GM18511 (cell line): ENCODE results near the gene RCE1.

Source experiments
- ATAC-seq: cut with Tn5 transposase; IDR thresholded peaks from one replicate; pipeline ENCODE4 v1.9.1; 2021; ENCODE audit warnings: mild to moderate bottlenecking, moderate library complexity; ENCODE audit not compliant: unreplicated experiment

Gene RCE1

GRCh38 chr11:66844496-66845142, 1.4 kb downstream of the RCE1 start:
- ATAC-seq = no peak

DNA sequence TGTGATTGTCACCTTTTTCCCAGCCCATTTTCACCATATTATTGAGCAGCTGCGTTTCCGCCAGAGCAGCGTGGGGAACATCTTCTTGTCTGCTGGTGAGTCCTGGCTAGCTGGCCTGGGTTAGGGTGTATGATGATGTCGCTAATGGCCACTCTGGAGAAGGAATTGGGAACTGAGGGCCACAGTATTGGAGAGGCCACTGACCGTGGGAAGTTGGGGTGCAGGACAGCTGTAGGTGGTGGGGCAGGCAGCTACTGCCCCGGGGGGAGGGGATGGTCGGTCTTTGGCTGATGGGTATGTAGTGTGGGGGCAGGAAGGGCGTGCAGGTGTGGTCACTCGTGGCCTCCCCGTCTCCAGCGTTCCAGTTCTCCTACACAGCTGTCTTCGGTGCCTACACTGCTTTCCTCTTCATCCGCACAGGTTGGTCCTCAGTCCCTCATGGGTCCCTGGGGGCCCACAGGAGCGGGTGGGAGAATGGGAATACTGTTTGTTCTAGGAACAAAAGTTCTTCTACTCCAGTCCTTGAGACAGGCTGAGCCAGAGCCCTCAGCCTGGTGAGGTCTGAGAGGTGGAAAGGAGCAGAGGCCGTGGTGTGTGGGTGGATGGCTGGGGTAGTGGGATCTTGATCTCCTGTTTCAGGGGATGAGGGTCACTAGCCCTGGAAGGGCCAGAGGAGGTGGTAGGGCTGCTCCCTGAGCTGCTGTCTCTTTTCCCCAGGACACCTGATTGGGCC, 2.1 kb downstream of the RCE1 start:
- ATAC-seq = no peak

DNA sequence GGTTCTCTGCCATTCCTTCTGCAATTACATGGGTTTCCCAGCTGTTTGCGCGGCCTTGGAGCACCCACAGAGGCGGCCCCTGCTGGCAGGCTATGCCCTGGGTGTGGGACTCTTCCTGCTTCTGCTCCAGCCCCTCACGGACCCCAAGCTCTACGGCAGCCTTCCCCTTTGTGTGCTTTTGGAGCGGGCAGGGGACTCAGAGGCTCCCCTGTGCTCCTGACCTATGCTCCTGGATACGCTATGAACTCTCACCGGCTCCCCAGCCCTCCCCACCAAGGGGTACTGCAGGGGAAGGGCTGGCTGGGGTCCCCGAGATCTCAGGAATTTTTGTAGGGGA, 2.6 kb downstream of the RCE1 start:
- ATAC-seq = no peak

DNA sequence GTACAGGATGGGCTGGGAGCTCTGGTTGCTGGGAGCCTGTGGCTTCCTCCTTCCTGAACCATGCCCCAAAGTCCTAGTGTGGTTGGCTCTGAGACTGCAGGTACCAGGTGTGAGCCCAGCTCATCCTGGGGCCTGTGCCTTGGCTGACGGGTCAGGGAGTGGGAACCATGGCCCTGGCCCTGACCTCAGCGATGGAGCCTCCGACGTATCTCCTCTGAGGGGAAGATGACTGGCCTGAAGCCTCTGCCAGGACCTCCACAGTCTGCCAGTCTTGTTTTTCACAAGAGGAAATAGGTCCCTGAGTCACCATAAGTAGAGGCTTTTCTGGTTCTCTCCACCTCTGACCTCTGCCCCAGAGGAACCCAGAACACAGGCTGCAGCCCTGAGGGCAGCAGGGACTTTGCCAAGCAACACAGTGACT, 3.4 kb downstream of the RCE1 start:
- no peak for ATAC-seq

GRCh38 chr11:66847461-66848232, 4.4 kb downstream of the RCE1 start:
- ATAC-seq = no peak

DNA sequence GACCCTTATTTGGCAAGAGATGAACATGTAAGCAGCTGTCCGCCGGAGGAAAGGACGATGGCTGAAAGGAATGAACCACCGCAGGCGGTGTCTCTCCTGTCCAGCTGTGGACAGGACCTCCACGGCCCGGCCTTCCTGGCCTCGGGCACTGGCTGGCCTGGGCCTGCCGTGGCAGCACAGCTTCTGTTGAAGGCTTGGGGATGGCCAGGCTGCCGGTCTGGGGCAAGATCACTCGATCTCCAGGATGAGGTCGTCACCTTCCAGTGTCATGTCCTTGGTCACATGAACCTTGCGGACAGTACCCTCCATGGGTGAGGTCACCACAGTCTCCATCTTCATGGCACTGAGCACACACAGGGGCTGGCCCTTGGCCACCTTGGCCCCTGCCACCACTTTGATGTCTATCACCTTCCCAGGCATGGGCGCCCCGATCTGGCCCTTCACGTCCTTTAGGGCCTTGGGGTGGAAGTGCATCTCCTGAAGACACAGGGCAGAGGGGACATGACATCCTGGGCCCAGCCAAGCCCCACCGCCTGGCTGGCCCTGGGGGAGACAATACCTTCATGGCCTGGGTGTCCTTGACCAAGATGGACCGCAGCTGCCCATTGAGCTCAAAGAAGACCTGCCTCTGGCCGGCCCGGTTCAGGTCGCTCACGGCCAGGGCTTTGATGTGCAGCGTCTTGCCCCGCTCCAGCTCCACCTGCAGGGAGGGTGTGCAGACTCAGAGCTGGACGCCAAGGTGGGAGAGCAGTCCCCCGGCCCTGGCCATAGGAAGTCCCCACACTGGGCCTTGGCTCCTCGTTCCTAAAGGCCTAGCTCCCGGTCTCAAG, 5.6 kb downstream of the RCE1 start:
- ATAC-seq = no peak

DNA sequence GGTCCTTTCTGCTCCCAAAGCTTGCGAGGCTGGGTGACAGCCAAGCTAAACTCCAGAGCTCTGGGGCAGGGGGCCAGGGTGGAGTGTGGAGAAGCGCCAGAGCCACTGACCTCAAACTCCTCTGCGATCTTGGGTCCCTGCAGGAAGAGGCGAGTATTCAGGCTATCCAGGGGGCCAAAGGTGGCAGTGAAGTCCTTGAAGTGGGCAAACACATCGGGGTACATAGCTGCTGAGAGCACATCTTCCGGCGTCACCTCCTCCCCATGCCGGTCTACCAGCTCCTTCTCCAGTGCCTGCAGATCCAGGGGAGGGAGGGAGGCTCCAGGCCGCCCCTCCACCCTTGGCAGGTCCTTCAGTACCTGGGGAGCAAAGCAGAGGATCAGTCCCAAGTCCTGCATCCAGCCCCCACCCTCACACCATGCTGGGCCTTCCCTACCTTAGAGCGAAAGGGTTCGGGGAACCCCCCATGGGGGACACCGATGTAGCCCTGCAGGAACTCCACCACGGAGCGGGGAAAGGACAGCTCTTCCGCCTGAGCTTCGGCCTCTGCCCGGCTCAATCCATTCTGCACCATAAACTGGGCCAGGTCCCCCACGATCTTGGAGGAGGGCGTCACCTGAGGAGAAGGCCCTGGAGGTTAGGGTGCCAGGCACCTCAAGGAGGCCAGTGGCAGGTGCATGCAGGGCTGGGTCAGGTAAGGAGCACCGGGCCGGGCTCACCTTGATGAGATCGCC, 6.4 kb downstream of the RCE1 start:
- ATAC-seq = no peak

- ATAC-seq = no peak
Measured at GRCh38 chr11:66850235-66850587, 7.0 kb downstream of the RCE1 start.

DNA sequence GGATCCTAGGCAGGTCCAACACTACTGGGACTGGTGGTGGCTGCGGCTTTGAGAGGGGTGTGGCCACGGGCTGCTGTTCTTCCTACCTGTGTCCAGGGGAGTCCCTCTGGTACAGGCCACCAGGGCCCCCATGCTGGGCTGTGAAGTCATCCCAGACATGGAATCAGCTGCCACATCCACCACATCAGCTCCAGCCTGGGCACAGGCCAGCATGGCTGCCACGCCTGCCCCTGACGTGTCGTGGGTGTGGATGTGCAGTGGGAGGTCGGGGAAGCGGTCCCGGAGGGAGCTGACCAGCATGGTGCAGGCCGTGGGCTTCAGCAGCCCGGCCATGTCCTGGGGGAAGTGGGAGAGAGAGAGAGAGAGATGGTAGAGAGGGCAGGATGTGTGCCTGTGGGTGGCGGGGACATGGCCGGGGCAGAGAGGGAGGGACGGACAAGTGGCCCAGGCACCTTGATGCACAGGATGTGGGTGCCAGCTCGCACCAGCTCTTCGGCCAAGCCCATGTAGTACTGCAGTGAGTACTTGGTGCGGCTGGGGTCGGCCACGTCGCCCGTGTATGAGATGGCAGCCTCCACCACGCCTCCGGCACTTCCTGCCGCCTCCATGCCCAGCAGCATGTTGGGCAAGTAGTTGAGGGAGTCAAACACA, 7.5 kb downstream of the RCE1 start:
- ATAC-seq = no peak

DNA sequence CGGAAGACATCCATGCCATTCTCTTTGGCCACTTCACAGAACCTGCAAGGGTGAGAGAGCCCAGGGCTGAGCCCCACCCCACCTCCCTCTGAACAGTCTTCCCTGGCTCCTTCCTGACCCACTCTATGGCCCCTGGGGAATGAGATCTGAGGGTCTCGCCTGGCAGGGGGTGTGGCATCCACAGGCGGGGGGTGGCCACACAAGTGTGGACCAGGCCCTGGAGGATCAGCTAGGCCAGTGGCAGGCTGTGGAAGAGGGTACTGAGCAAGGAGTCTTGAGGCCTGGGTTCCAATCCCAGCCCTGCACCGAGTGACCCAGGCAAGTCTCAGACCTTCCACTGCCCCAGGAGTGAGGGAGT, 8.0 kb downstream of the RCE1 start:
- ATAC-seq = no peak

DNA sequence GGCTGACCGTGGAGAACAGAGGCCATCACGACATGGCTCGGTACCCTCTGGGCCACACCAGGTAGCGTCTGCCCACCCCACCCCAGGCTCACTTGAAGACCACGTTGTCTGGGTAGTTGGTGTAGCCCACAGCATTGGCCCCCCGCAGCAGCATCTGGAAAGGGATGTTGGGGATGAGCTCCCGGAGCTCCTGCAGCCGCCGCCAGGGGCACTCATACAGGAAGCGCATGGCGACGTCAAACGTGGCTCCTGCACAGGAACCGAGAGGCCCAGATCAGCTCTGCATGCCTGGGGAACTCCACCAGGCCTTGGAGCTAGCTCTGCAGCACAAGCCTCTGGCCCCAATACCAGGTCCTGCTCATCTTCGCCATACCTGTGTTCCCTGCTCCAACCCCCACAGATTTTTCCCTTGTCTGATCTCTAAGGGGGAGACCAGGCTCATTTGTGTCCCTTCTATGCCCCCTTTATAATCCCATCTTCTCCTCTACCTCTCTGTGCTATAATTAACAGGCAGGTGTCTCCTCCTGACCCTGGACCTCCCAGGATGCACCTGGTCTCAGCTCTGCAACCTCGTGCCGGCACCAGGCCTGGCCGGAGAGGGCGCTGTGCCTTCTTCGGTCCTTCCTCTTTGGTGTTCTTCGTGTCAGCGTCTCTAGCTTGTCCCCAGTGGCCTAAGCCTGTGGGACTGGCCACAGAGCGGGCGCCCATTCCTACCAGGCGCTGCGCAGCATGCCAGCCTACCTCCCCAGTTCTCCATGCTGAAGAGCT, 8.6 kb downstream of the RCE1 start:
- ATAC-seq = no peak

DNA sequence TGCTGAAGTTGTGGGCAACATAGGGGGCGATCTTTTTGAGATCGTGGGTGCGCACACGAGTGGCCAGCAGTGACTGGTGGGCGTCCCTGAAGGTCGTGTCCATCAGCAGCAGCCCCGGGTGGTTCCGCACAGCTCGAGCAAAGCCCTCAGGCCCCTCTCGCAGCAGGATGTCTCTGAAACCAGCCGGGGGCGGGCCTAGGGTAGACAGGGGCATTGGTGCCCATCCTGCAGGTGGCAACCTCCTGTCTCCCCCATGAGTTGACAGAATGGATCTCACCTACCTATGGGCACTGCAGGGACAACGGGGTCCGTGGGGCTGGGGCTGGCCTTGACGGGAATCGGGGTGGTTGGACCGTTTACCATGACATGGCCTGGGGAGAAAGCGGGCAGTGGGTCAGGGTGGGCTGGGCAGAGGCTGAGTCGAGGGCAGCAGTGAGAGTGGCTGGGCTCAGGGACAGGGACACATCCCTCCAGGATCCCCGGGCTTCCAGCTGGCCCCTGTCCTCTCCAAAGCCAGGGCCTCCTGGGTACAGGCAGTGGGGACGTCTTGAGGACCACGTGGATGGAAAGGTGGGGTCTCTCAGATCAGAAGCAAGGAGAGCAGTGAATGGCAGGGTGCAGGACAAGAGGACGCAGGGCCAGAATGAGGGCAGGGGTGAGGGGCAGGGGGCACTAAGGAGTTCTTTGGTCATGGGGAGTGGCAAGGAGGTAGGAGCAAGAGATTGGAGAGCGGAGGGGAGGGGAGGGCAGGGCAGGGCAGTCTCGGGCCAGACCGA, 9.4 kb downstream of the RCE1 start:
- ATAC-seq = no peak

GRCh38 chr11:66853242-66854229, 10.3 kb downstream of the RCE1 start:
- no peak for ATAC-seq

DNA sequence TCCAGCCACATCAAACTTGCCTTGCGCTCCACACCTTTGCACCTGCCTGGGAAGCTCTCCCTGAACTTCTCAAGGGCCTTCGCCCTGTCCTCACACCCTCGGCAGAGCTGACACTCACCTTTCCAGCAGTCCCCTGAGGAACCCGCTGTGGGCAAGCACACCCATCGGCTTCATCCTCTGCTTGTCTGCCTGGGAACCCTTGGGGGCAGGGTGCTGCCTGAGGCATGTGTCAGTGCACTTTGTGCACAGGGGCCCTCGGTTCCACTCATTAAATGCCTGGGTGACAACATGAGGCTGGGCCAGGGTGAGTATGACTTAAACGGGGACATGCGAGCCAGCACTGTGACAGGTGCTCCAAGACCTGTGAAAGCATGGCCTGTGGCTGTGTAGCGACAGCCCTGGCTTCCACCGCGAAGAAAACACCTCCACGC, 11.0 kb downstream of the RCE1 start:
- no peak for ATAC-seq

GRCh38 chr11:66854729-66855211, 11.5 kb downstream of the RCE1 start:
- no peak for ATAC-seq

GRCh38 chr11:66855574-66856495, 12.6 kb downstream of the RCE1 start:
- peak; percentile 84 for ATAC-seq
